T follicular helper cell (primary cell): ENCODE results near the gene RANBP9.
A peak's percentile ranks its signal among the peaks of the same experiment; 100 is the strongest.

Source experiments
- DNase-seq: peaks from one replicate; pipeline ENCODE4 v3.0.0-alpha.2; 2020; ENCODE audit warnings: low read depth

The RANBP9 gene

GRCh38 chr6:13653296-13653695, 58.3 kb downstream of the RANBP9 start:
- DNase-seq = no peak

- no peak for DNase-seq
Measured at GRCh38 chr6:13649393-13649792, 62.2 kb downstream of the RANBP9 start.

DNA sequence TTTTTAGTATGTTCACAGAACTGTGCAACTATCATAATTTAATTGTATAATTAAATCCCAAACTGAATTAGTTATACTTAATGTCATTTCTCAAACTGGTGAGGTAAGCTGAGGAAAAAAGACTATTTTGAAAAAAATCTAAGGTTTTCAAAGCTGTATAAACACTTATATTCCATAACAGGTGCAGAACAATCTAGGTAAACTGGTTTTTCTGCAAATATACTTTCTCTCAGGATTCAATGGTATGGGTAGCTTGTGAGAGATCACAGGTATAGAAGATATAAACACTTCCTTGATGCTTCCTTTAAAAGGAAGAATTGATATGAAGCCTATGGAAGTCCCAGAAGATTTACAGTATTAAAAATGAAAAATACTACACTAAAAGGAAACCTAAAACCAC, 62.8 kb downstream of the RANBP9 start:
- DNase-seq = no peak

- no peak for DNase-seq
Measured at GRCh38 chr6:13643125-13643524, 68.5 kb downstream of the RANBP9 start.

DNA sequence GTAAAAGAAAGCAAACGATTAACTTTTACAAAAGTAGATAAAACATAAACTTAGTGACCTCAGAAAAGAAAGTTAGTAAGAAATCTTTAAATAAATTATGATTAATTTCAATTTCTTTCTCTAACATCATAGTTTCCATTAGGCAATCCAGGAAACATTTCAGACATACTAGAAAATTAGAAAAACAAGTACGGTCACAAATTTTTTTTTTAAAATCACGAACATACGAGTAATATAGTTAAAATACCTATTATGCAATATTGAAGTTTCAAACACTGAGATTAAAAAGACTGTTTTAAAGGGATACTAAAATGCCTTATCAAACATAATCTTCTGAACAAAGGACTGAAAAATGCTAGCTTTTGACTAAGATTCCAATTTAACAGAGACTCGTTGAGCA, 70.3 kb downstream of the RANBP9 start:
- DNase-seq = no peak

- DNase-seq = no peak
Measured at GRCh38 chr6:13638626-13639025, 73.0 kb downstream of the RANBP9 start.

- DNase-seq = no peak
Measured at GRCh38 chr6:13638014-13638413, 73.6 kb downstream of the RANBP9 start.

DNA sequence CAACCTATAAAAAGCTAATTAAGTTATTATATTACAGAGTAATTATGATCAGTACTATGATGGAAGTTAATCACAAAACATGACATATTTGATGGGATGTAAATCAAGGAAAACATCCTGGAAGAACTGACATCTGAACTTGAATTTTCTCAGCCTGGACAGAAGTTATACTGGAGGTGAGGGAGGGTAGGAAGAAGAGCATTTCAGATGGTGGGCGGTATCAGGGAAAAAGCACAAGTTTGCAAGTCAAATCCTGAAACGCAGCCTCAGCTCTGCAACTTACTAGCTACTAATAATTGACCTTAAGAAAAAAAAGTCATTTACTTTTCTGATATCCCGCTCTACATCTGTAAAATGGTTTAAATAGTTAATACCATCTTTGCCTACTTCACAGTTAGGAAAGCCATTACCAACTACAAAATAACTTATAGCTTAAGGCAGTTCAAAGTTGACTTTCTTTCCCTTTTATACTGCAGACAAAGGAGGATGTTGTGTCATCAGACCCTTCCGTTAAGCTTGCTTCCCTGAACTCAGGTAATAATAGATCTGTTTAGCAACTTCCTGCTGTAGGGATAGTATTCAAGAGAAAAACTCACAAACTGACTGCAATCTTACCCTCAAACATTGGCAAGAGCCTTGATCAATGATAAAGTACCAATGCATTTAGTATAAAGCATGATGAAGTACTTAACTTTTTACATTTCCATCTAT, 75.5 kb downstream of the RANBP9 start:
- DNase-seq = no peak

DNA sequence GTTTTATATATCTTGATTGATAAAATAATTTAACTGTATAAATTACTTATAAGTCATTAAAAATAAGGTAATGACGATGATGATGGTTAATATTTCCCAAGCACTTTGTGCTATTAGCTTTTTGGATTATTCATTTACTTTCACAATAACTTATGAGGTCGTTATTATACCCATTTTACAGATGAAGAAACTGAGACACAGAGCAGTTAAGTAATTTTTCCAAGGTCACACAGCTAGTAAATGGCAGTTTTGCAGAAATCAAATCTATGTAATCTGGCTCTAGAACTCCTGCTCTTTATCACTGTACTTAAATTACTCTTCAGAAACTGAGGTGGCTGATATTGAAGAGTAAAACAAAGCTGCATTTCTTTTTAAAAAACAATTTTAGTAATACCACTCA, 78.3 kb downstream of the RANBP9 start:
- no peak for DNase-seq

- DNase-seq = no peak
Measured at GRCh38 chr6:13630499-13630898, 81.1 kb downstream of the RANBP9 start.

DNA sequence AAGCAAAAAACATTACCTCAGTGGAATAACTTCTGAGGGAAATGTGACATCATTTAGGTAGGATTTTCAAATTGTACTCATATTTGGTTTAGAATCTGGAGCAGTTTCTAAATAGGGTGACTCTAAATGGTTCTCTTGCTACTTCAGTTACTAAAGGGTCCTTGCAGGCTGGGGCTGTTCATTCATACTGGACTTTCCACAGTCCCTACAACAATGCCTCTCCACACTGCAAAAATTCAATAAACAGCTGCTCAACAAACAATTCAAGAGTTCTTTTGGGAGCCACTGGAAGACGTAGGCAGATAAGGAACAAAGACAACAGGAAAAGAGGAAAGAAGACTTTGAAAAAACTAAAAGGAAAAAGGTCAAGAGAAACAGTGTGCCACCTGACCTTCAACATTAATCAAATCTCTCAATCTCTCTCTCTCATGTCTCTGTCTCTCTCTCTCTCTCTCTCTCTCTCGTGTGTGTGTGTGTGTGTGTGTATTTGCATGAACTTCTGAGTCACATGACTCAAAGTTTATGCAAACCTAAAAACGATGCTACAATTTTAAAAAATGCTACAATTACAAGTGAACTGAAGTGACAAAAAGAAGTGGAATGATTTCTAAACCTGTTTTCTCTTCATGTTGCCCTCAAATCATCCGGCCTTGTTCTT, 82.0 kb downstream of the RANBP9 start:
- DNase-seq = no peak

DNA sequence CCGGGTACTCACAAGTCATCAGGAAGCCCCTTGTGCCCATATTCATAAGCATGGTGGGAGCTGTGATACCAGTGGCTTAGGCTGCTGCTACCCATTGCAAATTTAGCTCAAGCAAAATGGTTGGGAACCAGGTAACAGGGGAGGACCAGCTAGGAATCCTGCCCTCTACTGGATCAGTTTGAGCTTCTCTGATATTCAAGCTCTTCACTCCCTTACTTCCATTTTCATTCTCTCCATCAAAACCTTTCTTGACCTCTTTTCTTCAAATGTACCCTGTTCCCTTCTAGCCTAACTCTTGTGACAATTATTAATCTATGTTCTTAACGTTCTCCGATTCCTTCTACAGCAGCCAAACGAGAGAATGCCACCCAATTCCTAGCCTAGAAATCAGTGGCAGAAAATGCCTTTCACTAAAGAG, 86.8 kb downstream of the RANBP9 start:
- DNase-seq = no peak

DNA sequence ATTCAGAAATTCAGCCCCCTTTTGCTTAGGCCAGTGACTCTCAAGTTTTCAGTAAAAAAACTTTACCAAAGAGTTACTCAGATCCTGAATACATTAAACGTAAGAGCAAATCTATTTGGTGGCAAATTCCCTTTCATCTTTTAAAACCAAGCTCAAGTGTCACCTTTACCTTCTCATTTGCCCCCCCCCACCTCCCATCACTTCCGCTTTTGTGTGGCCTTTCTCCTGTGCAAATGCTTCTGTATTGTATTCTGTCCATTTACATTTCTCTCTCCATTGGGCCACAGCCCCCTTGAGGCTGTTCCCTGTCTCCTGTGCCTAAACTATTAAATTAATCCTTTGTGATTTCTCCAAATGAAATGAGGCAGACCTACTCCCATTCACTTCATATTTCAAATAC, 94.6 kb downstream of the RANBP9 start:
- no peak for DNase-seq

DNA sequence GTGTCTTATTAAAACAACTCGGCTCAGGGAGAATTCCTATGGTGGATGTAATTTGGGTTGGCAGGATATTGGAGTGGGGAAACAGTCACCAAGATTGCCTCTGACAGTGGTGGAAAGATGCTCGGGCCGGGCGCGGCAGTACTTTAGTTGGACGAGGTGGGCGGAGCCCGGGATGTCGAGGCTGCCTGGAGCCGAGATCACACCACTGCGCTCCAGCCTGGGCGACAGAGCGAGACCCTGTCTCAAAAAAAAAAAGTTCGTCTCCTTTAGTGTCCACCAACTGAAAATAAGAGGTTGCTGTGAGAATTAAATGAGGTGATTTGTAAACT, 95.9 kb downstream of the RANBP9 start:
- DNase-seq = peak; percentile 21

- peak; percentile 98 for DNase-seq
Measured at GRCh38 chr6:13614926-13615791, 96.5 kb downstream of the RANBP9 start, which contains the start of gene NOL7. TSS of gene NOL7 (plus strand) at chr6:13615335. CDS start at chr6:13615359, 24 bp downstream.

DNA sequence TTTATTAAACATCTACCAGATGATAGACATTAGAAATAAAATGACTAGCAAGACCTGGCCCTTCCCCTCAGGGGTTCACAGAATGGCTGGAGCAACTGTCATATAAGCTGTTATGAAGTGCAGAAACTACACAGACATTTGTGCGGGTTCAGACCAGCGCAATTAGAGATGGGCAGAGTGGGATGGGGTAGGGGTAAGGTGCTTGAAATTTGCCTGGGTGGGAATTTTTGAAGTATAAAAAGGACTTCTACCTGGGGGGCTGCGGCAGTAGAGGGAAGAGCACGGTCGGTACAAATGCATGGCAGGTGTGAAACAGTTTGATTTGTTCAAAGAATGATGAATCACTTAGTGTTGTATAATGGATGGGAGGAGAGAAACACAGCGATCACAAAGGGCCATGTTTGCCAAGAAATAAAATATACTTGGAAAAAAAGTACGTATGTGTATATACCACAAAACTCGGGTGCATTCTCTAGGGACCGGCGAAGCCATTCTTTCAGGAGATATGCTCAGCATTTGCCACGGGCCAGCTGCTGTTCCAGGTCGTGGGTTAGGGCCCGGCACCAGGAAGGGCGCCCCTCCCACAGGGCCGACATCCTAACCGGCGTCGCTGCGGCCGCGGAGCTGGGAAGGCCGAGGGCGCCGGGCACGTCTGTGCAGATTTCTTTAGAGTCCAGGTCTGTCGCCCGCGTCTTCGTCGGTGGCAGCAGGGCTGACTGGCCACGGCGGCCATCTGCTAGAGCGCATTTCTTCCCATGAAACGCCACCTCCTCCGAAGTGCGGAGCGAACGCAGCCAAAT, 97.3 kb downstream of the RANBP9 start:
- no peak for DNase-seq

DNA sequence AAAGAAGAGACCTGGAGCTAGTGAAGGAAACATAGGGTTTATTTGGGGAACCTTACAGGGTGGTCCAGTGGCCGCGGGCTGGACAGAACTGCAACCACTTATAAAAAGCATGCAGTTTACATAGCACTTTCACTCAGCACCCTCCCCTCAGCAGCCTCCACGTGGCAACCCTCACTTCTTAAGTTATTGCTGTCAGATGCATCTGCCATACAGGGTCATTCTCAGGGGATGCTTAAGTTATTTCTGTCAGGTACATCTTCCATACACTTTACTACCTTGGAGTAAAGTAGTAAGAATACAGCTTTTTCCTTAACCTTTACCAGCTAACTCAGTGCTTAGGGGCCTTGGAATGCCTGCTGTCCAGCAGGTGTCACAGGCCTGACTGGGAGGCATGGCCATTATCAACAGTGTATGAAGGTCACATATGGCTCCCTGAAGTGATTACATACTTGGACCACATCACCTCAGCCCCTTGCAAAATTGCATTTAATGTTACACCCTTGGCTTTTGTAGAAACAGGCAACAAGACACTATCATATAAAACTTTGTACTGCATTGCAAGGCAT, 98.5 kb downstream of the RANBP9 start:
- DNase-seq = no peak

- DNase-seq = no peak
Measured at GRCh38 chr6:13611715-13612114, 99.9 kb downstream of the RANBP9 start.

- no peak for DNase-seq
Measured at GRCh38 chr6:13605634-13606033, 106.0 kb downstream of the RANBP9 start.

GRCh38 chr6:13604546-13605416, 106.9 kb downstream of the RANBP9 start:
- no peak for DNase-seq

DNA sequence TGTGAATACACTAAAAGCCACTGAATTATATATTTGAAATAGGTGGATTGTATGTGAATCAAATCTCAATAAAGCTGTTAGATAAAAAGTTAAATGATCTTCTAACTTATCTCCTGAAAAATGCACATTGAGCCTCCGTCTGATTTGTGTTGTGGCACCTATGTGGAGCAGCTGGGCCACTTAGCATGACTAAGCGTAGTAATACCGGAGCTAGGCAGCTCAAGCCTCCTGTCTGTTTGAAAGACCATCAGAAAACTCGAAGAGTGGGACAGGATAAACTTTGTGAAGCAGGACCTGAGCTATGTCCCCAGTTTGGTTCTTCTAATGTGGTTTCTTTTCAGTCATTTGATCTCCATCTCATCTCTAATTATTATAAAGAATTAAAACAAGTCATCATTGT, 107.5 kb downstream of the RANBP9 start:
- DNase-seq = no peak
